ENCODE measurements around the gene AQP12B.
"Not testable (repeated sequence)": the region's sequence is repeated elsewhere in the genome, so short reads cannot be mapped to it uniquely, and the experiment has no call there.

GRCh38 chr2:240696469-240696868 is 13.8 kb upstream of the AQP12B start:
- TF ChIP-seq POLR2AphosphoS5 (IDR thresholded peaks at IDR 0.05; ENCODE audit: borderline replicate concordance, low read depth, low read length); EZH2 (IDR thresholded peaks at IDR 0.05); FOXP2 (optimal IDR thresholded peaks at IDR 0.05; ENCODE audit: control extremely low read depth, extremely low read length, insufficient read depth): not testable (repeated sequence)
